ENCODE measurements around the gene KIAA0040. TPM values are rescaled to one million over a fixed set of nuclear protein-coding genes. Genes with fewer than 3 reads are reported as not detected.
A peak's percentile ranks its signal among the peaks of the same experiment; 100 is the strongest.

The KIAA0040 gene
- total RNA-seq, 1 experiment from 2014 or later = 10.6 TPM

GRCh38 chr1:175191659-175192058 lies 917 bp downstream of the KIAA0040 start:
- Histone ChIP-seq H3K4me3 (ENCODE audit: insufficient read depth, low read depth, low read length) (peak overlapping the region; percentile 67), H3K27me3 (ENCODE audit: control insufficient read depth, insufficient read depth, low read length) (peaks cover 28% of the 10 kb centered on the region), H3K36me3 (replicated peaks; ENCODE audit: control insufficient read depth, insufficient read depth, low read length) (no peaks in the 10 kb centered on the region)
- peak; percentile 42 for DNase-seq

GRCh38 chr1:175188936-175189335 lies 3.6 kb downstream of the KIAA0040 start:
- DNase-seq = no peak
- no peak overlapping the region for H3K4me3 ChIP-seq (ENCODE audit: insufficient read depth, low read depth, low read length)
- H3K27me3 ChIP-seq (ENCODE audit: control insufficient read depth, insufficient read depth, low read length) = peaks cover 23% of the 10 kb centered on the region
- no peaks in the 10 kb centered on the region for H3K36me3 ChIP-seq (replicated peaks; ENCODE audit: control insufficient read depth, insufficient read depth, low read length)

- Histone ChIP-seq H3K4me3 (ENCODE audit: insufficient read depth, low read depth, low read length) (no peak overlapping the region), H3K36me3 (replicated peaks; ENCODE audit: control insufficient read depth, insufficient read depth, low read length) (no peaks in the 10 kb centered on the region), H3K27me3 (ENCODE audit: control insufficient read depth, insufficient read depth, low read length) (peaks cover 5% of the 10 kb centered on the region)
- no peak for DNase-seq
These were observed 6.0 kb downstream of the KIAA0040 start for GRCh38 chr1:175186433-175187160.

GRCh38 chr1:175185903-175186302 lies 6.7 kb downstream of the KIAA0040 start:
- no peak for DNase-seq
- no peaks in the 10 kb centered on the region; the same call in 1 of the 2 replicates for H3K27me3 ChIP-seq (ENCODE audit: control insufficient read depth, insufficient read depth, low read length)

GRCh38 chr1:175183586-175183985 lies 9.0 kb downstream of the KIAA0040 start:
- Histone ChIP-seq H3K27me3 (ENCODE audit: control insufficient read depth, insufficient read depth, low read length) (no peaks in the 10 kb centered on the region), H3K4me3 (ENCODE audit: insufficient read depth, low read depth, low read length) (no peak overlapping the region), H3K36me3 (replicated peaks; ENCODE audit: control insufficient read depth, insufficient read depth, low read length) (no peaks in the 10 kb centered on the region)
- peak; percentile 26 for DNase-seq

More at GRCh38 chr1:175185903-175186302, 6.7 kb downstream of the KIAA0040 start:
- Histone ChIP-seq H3K36me3 (replicated peaks; ENCODE audit: control insufficient read depth, insufficient read depth, low read length) (no peaks in the 10 kb centered on the region), H3K4me3 (ENCODE audit: insufficient read depth, low read depth, low read length) (no peak overlapping the region)

GRCh38 chr1:175182201-175182746 lies 10.3 kb downstream of the KIAA0040 start:
- H3K4me3 ChIP-seq (ENCODE audit: insufficient read depth, low read depth, low read length) = no peak overlapping the region
- no peaks in the 10 kb centered on the region for H3K36me3 ChIP-seq (replicated peaks; ENCODE audit: control insufficient read depth, insufficient read depth, low read length)
- H3K27me3 ChIP-seq (ENCODE audit: control insufficient read depth, insufficient read depth, low read length) = no peaks in the 10 kb centered on the region
- no peak for DNase-seq

- Histone ChIP-seq H3K36me3 (replicated peaks; ENCODE audit: control insufficient read depth, insufficient read depth, low read length) (no peaks in the 10 kb centered on the region), H3K4me3 (ENCODE audit: insufficient read depth, low read depth, low read length) (no peak overlapping the region), H3K27me3 (ENCODE audit: control insufficient read depth, insufficient read depth, low read length) (no peaks in the 10 kb centered on the region)
- DNase-seq = no peak
These were observed 12.6 kb downstream of the KIAA0040 start for GRCh38 chr1:175179837-175180590.

GRCh38 chr1:175178456-175178855 lies 14.1 kb downstream of the KIAA0040 start:
- Histone ChIP-seq H3K4me3 (ENCODE audit: insufficient read depth, low read depth, low read length) (no peak overlapping the region), H3K36me3 (replicated peaks; ENCODE audit: control insufficient read depth, insufficient read depth, low read length) (no peaks in the 10 kb centered on the region), H3K27me3 (ENCODE audit: control insufficient read depth, insufficient read depth, low read length) (no peaks in the 10 kb centered on the region)
- no peak for DNase-seq

GRCh38 chr1:175178056-175178455 lies 14.5 kb downstream of the KIAA0040 start:
- H3K36me3 ChIP-seq (replicated peaks; ENCODE audit: control insufficient read depth, insufficient read depth, low read length) = no peaks in the 10 kb centered on the region
- H3K27me3 ChIP-seq (ENCODE audit: control insufficient read depth, insufficient read depth, low read length) = no peaks in the 10 kb centered on the region
- no peak overlapping the region for H3K4me3 ChIP-seq (ENCODE audit: insufficient read depth, low read depth, low read length)
- DNase-seq = no peak

GRCh38 chr1:175176246-175176645 lies 16.3 kb downstream of the KIAA0040 start:
- no peak for DNase-seq
- Histone ChIP-seq H3K27me3 (ENCODE audit: control insufficient read depth, insufficient read depth, low read length) (no peaks in the 10 kb centered on the region), H3K4me3 (ENCODE audit: insufficient read depth, low read depth, low read length) (no peak overlapping the region), H3K36me3 (replicated peaks; ENCODE audit: control insufficient read depth, insufficient read depth, low read length) (no peaks in the 10 kb centered on the region)

- H3K27me3 ChIP-seq (ENCODE audit: control insufficient read depth, insufficient read depth, low read length) = no peaks in the 10 kb centered on the region
- H3K4me3 ChIP-seq (ENCODE audit: insufficient read depth, low read depth, low read length) = no peak overlapping the region
- H3K36me3 ChIP-seq (replicated peaks; ENCODE audit: control insufficient read depth, insufficient read depth, low read length) = no peaks in the 10 kb centered on the region
- no peak for DNase-seq
These were observed 18.1 kb downstream of the KIAA0040 start for GRCh38 chr1:175174309-175175102.

- Histone ChIP-seq H3K27me3 (ENCODE audit: control insufficient read depth, insufficient read depth, low read length) (no peaks in the 10 kb centered on the region), H3K4me3 (ENCODE audit: insufficient read depth, low read depth, low read length) (no peak overlapping the region), H3K36me3 (replicated peaks; ENCODE audit: control insufficient read depth, insufficient read depth, low read length) (no peaks in the 10 kb centered on the region)
- DNase-seq = no peak
These were observed 19.0 kb downstream of the KIAA0040 start for GRCh38 chr1:175173531-175173930.

- Histone ChIP-seq H3K4me3 (ENCODE audit: insufficient read depth, low read depth, low read length) (no peak overlapping the region), H3K36me3 (replicated peaks; ENCODE audit: control insufficient read depth, insufficient read depth, low read length) (no peaks in the 10 kb centered on the region), H3K27me3 (ENCODE audit: control insufficient read depth, insufficient read depth, low read length) (no peaks in the 10 kb centered on the region)
- DNase-seq = no peak
These were observed 20.1 kb downstream of the KIAA0040 start for GRCh38 chr1:175172503-175172902.

Measured in H7 (cell line).